GM21737 (cell line): ENCODE results near the gene RASSF7.

Source experiments
- ATAC-seq: cut with Tn5 transposase; IDR thresholded peaks from one replicate; pipeline ENCODE4 v1.9.1; 2021; ENCODE audit warnings: mild to moderate bottlenecking, moderate library complexity; ENCODE audit not compliant: unreplicated experiment

Gene RASSF7

DNA sequence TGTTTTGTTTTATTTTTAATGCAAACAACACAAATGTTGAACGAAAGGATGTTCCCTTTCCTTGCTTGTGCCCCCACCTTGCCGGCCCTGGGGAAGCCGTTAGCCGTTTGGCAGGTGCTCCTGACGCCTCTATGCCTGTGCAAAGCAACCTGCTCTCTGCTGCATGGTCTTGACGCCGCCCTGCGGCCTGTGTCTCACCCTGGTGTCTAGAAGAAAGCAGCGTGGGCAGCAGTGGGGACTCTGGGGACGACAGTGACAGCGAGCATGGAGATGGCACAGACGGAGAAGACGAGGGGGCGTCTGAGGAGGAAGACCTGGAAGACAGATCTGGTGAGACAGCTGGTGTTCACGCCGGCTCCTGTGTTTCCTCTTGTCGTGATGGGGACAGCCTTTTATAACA lies 21.0 kb downstream of the RASSF7 start:
- no peak for ATAC-seq

DNA sequence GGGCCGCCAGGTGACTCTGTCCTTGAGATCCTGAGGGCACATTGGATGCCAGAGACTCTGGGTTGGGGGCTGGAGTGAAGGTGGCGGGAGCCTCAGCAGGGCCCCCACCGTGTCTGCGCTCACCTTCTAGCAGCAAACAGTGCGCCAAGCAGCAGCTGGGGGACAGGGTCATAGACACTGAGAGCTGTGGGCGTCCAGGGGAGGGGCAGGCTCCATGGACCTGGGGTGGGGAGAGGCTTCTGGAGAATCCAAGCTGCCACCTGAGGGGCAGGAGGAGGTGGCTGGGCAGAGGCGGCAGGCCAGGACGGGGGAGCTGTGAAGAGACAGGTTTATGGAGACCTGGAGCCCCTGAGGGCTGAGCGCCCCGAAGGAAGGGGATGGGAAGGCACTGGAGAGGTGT lies 23.5 kb downstream of the RASSF7 start:
- no peak for ATAC-seq

DNA sequence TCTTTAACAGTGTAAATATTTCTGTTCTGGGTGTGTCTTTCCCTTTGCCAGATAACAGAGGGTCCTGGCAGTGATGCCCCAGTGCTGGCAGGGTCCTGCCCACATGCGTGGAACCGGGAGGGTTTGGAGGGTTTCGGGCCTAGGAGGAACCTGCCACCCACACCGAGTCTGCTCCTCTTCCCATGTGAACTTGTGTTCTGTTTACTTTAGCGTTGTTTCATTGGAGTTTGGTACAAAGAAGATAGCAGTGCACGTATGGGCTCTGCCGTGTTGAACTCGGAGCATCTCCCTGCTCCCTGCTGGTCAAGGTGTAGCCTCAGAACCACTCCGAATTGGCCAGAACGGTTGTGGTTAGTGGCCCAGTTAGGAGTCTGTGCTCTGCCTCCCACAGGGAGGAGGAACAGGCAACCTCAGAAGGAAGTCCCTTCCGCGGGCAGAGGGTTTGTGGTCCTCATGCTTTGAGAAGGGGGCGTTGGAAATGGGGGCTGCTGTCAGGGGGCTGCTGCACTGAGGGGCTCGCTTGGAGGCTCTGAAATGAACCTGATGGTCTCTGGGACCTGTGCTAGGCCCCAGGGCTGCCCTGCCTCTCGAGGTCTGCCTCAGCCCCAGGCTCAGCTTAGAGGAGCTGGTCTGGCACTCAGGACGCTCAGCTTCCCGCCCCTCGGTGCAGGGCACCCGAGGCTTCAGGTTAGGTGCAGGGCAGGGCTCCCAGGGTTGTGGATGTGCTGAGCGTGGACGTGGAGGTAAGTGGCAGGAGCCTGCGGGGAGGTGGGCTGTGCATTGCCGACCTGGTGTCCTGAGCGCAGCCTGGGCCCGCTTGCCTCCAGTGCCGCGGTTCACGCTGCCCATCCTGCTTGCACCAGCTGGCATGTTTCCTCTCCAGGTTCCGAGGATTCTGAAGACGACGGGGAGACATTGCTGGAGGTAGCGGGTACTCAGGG lies 25.9 kb downstream of the RASSF7 start:
- no peak for ATAC-seq

DNA sequence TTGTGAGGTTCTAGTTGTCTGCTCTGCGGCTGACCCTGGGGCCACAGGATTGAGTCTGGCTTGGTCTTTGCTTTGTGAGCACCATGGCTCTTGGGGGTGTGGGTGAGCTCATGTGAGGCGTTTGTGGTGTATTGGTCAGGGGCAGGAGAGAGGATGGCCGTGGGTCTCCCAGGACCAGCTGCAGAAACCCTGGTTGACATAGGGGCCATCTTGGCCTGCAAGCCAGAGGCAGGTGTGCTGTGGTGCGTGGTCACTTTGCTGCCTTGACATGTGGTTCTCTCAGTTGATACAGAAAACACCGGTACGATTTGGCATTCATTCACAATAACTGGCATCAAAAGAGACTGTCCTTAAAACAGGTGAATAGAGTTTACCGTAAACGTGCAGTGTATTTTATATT lies 26.8 kb downstream of the RASSF7 start:
- ATAC-seq, result no peak

DNA sequence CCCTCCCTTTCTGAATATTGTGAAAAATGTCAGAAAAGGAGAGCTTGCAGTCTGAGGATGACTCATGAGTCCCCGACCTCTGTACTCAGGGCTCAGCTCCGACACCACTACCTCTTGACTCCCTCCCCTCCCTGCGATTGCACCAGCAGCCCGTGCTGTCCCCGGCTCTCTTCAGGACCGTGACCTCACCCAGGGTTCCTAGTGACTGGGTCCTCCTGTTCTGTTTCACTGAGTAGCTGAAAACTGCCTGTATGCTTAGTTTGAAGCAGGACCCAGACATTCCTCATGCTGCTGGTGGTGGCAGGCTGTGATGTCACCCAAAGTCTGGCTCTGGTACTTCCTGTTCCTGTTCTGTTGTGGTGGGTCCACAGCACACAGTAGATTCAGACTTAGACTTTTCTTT lies 27.2 kb downstream of the RASSF7 start:
- ATAC-seq, result no peak

DNA sequence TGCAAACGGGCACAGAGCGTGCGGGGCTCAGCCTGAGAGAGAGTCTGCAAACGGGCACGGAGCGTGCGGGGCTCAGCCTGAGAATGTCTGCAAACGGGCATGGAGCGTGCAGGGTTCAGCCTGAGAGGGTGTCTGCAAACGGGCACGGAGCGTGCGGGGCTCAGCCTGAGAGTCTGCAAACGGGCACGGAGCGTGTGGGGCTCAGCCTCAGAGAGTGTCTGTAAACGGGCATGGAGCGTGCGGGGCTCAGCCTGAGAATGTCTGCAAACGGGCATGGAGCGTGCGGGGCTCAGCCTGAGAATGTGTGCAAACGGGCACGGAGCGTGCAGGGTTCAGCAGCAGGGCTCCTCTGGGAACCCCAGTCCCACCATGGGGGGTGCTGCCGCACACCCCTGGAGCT lies 29.0 kb downstream of the RASSF7 start:
- ATAC-seq, result no peak

DNA sequence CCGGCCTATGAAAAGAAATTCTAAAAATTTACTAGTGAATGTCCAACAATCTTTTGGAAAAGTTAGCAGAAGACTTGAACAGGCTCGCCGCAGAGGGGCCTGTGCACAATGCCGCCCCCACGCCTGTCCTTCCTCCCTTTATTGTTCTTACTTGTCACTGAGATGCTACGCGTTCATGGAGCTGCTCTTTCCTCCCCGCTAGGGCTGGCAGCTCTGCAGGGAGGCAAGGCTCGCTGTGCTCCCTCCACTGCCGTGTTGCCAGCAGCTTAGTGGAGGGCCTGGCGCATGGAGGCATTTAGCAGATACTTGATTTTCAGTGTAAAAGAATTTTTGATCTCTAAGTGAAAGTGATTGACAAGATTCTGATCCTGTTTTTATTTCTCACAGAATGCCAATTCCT lies 30.2 kb downstream of the RASSF7 start:
- ATAC-seq, result no peak

DNA sequence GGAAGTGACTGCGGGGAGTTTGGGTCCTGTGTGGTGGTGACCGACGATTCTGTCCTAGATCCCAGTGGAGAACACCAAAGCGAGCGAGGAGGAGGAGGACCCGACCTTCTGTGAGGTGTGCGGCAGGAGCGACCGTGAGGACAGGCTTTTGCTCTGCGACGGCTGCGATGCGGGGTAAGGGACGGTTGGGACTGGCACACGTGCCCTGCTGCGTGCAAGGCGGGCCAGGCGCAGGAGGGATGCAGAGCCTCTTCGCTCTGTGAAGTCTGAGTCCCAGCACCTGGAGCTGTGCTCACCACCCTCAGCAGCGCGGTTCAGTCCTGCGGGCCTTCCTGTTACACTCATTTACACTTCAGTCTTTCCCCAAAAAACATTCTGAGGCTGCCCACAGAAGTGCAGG lies 31.7 kb downstream of the RASSF7 start:
- no peak for ATAC-seq

DNA sequence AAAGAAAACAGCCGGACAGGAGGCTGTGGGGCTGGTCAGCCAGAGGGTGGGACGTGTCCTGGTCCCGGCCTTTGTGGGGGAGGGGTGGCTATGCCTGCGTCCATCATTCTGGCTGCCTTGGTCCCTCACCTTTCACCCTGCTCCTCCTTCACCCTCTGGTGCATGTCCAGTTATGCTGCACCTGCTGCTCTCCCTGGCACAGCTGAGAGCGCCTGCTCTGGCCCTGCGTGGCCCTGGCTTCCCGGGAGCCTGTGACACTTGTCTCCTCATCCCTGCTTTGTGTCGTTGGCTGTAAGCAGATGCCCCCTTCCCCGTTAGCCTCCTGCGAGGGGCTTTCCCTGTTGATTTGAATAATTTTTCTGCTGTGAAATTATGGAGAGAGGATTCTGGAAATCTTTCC lies 32.1 kb downstream of the RASSF7 start:
- no peak for ATAC-seq

DNA sequence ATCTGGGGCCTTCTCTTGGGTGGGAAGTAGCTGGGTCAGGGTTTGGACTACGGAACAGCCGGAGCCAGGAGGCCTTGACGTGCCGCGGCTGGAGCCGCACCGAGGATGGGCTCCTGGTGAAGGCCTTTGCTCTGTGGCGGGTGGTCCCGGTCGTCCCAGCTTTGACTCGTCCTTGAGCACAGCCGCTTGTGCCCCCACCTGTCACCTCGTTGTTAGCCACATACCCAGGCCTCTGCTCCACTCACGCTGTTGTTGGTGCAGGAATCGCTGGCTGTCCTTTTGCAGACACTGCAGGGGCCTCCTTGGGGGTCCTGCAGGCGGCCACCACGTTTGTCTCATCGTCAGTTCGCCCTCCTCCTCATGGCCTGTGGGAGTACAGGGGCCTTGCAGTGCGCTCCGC lies 32.6 kb downstream of the RASSF7 start:
- no peak for ATAC-seq

DNA sequence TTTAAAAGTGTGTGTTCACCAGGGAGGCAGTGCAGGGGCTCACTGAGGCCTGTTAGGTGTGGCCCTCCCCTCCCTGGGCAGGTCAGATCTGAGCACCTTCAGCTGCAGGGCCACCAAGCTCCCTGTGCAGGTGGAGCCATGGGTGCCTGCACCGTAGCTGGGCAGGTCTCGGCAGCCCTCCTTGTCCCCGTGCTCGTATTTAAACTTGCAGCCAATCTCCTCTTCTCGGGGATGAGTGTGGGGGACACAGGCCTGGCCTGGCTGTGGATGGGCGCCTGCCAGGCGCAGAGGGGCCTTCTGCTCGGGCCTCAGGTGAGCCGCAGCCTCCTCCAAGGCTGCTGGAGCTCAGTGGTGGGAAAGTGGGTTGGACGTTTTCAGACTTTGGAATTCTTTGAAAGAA lies 34.6 kb downstream of the RASSF7 start:
- no peak for ATAC-seq

DNA sequence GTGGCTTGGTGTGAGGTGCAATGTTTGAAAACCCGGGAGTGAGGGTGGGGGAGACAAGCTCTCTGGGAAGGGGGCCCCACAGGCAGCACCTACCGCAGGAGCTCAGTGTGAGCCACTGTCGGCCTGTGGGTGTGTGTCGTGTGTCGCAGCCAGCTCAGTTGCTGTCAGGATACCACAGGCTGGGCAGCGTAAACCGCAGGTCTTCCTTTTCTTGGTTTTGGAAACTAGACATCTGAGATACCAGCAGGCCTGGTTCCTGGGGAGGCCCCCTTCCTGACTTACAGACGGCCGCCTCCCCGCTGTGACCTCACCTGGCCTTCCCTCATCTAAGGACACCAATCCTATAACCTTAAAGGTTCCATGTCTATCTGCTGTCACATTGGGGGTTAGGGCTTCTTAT lies 35.6 kb downstream of the RASSF7 start:
- no peak for ATAC-seq

DNA sequence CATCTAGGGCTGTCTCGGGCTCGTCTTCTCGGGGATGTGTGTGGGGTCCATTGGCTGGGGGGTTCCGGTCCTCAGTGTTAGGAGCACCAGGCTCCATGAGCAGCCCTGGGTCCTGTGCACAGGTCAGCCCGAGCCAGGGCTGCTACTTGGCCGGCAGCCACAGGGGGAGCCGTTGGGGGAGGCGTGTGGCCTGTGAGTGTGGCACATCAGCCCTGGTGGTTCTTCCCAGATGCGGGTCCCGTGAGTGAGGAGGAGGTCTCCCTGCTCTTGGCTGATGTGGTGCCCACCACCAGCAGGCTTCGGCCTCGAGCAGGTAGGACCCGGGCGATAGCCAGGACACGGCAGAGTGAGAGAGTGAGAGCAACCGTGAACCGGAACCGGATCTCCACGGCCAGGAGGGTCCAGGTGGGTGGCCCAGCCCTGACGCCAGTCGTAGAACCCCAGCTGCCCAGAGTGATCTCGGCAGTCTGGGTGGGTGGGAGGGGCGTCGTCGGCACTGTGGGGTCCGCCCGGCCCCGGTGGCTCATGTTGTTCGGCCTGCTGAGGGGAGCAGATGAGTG lies 36.5 kb downstream of the RASSF7 start:
- ATAC-seq, result no peak

DNA sequence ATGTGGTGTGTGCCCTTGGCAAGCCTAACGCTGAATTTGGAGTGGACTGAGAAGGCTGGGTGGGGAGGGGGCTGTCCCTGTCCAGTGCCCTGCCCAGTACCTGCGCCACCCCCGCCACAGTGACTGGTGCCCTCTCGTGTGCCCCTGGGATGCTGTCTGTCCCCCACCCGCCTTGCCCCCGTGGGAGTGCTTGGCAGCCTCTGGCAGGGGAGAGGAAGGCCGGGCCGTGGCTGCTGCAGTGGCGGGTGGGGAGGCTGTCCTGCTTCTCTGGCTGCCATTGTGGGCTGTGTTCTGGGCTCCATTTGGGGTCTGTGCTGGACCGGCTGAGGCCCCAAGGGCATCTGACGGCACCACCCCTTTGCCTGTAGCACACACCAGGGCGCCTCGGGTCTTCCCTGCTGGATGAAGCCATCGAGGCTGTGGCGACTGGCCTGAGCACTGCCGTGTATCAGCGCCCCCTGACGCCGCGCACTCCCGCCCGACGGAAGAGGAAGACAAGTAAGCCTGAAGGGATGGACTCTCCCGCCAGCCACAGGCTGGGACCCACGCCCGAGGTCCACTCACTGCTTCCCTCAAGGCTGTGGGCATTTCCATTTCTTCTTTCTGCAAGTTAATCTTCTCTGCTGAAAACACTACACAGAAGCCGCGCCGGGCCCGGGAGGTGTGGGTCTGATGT lies 37.4 kb downstream of the RASSF7 start:
- ATAC-seq, result no peak

DNA sequence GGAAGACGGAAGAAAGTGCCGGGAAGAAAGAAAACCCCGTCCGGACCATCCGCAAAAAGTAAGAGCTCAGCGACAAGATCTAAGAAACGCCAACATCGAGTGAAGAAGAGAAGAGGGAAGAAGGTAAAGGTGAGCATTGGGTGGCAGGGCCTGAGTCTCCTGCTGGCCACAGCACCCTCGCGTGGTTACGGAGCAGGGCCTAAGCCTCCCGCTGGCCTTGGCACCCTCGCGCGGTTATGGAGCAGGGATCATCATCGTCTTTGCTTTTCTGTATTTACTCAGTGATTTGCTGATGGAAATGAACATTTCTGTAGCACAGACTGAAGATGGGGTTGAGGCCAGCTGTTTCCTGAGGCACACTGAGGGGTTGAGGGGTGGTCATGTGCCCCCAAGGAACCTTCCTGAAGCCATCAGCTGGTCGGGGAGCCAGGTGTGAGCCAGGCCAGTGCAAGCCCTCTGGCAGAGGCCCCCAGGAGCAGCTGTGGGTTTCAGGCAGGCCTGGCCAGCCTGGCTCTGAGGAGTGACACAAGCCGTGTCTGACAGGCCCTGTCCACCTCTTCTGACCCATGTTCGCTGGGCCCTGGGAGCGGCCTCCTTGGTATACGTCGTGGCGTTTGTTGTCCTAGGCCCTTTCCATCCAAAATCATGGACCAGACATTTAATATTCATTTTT lies 40.9 kb downstream of the RASSF7 start:
- ATAC-seq, result no peak

DNA sequence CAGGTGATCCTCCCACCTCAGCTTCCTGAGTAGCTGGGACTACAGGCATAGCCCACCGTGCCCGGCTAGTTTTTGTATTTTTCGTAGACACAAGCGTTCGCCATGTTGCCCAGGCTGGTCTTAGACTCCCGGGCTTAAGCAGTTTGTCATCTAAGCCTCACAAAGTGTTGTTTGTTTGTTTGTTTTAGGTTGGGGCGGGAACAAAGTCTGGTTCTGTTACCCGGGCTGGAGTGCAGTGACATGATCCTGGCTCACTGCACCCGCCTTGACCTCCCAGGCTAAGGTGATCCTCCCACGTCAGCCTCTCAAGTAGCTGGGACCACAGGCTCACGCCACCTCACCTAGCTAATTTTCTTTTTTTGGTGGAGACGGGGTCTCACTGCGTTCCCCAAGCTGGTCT lies 42.4 kb downstream of the RASSF7 start:
- ATAC-seq, result no peak

DNA sequence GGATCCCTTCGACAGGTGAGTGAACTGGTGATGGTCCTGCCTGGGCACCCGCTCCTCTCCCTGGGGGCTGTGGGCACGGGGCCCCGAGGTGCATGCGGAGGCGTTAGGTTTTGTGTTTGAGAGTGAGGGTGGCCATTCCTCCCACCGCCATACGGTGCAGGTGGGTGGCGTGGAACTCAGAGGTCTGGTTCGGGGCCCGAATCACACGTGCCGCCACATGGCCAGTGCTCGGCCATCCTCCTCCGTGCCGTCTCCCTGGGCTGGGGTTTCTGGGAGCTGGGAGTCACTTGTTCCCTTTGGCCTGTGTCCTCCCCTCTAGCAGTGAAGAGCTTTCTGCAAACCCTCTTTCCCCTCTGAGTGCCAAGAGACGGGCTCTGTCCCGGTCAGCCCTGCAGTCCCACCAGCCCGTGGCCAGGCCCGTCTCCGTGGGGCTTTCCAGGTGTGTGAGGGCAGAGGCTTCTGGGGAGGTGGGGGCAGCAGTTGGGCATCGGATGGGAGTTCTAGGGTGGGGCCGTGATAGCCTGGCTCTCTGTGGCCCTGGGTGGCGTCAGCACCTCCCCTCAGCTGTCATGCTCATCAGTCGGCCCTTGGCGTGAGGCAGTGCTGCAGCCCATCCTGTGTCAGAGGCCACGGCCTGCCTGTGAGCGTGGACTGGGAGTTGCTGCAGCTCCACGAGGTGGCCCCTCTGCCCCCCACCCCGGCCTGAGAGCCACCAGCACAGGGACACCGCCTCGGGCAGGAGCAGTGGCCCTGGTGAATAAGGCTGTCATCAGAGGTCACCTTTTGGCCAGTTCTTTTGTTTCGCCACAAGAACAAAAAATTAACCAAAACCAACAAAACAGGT lies 44.7 kb downstream of the RASSF7 start:
- ATAC-seq, result no peak

DNA sequence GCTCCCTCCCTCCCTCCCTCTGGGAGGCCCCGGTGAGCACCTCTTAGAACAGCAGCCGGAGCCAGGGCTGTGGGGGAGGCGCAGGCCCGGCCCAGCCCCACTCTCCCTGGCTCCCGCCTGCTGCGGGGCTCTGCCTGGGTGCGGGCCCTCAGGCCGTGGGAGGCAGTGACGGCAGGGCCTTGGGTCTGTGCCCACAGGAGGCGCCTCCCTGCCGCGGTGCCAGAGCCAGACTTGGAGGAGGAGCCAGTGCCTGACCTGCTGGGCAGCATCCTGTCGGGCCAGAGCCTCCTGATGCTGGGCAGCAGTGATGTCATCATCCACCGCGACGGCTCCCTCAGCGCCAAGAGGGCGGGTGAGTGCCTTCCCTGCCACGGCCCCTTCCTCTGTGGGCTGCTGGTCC lies 45.5 kb downstream of the RASSF7 start:
- no peak for ATAC-seq

DNA sequence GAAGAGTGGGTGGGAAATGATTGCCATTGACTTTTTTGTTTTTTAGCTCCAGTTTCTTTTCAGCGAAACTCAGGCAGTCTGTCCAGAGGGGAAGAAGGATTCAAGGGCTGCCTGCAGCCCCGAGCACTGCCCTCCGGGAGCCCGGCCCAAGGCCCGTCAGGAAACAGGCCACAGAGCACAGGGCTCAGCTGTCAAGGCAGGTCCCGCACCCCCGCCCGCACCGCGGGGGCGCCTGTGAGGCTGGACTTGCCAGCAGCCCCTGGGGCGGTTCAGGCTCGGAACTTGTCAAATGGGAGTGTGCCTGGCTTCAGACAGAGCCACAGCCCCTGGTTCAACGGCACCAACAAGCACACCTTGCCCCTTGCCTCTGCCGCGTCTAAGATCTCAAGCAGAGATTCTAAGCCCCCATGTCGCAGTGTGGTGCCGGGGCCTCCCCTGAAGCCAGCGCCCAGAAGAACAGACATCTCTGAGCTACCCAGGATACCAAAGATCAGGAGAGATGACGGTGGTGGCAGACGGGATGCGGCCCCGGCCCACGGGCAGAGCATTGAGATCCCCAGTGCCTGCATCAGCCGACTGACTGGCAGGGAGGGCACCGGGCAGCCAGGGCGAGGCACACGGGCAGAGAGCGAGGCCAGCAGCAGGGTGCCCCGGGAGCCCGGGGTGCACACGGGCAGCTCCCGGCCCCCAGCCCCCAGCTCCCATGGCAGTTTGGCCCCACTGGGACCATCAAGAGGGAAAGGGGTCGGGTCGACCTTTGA lies 46.4 kb downstream of the RASSF7 start:
- ATAC-seq, result no peak
